Right cardiac atrium (tissue), 5 donors: Measurements from ENCODE around the gene NT5C1B. TPM values are rescaled to one million over a fixed set of nuclear protein-coding genes. Genes with fewer than 3 reads are reported as not detected.

Source experiments
- ATAC-seq, 2 donors: fragments of 200-7000 bp; cut with Tn5 transposase; one replicate each; pipeline versions ENCODE4 v1.8.0 to v1.9.1; 2020; ENCODE audit warnings: moderate library complexity in 2 of 2, mild to moderate bottlenecking in 1 of 2
- DNase-seq, 3 donors: peaks; one replicate each; pipeline ENCODE4 v3.0.0-alpha.2; 2020
- H3K27ac ChIP-seq: one replicate; pipeline ENCODE4 v1.5.1; 2013; ENCODE audit warnings: mild to moderate bottlenecking, low read length, control low read depth, moderate library complexity
- H3K27me3 ChIP-seq: one replicate; pipeline ENCODE4 v1.6.1; 2013; ENCODE audit not compliant: control insufficient read depth, insufficient read depth
- H3K4me1 ChIP-seq: one replicate; pipeline ENCODE4 v1.6.1; 2013; ENCODE audit warnings: low read length; ENCODE audit not compliant: control insufficient read depth, insufficient read depth
- H3K4me3 ChIP-seq: one replicate; pipeline ENCODE4 v1.5.1; 2013; ENCODE audit warnings: low read length, control low read depth
- H3K9me3 ChIP-seq: one replicate; pipeline ENCODE4 v1.6.1; 2013; ENCODE audit warnings: low read length; ENCODE audit not compliant: control insufficient read depth
- WGBS: extraction: QIAGEN DNeasy Blood & Tissue Kit; methylation state at CpG from one replicate; pipeline ENCODE4 v1.1.7; 2013; 5-methylcytosine and 5-hydroxymethylcytosine counted together
- intact Hi-C, 4 donors: fragments of 100-400 bp; cut with DNase I; formaldehyde crosslinking; loops; one replicate each; pipeline versions ENCODE4 v1.11.0 to v1.14.0; 2022 to 2023
- polyA plus RNA-seq: library from polyadenylated mRNA; stranded (reverse); fragments of 200-250 nt; gene quantifications from one replicate; pipeline ENCODE4 v1.2.3, GENCODE V29; 2013
- total RNA-seq, 4 donors: library from RNA; stranded (reverse); fragmentation: NEBNext Ultra II Directional; extraction: Animal tissue kit (Norgen Biotek cat#: 25700); gene quantifications; one replicate each; pipeline ENCODE4 v1.2.1, GENCODE V29; 2021
- donor health status: healthy with polysubstance abuse.
- donor health status: DM: no; HTN: yes; CAD: no.
- donor health status: DM: no; HTN: no; CAD: no.
- donor health status: DM: no; HTN: yes; CAD: no; lungs with severe emphysema.
- donor health status: DM: yes; HTN: yes; CAD: no.

The NT5C1B gene
- total and polyA plus RNA-seq, 5 donors = not detected

DNA sequence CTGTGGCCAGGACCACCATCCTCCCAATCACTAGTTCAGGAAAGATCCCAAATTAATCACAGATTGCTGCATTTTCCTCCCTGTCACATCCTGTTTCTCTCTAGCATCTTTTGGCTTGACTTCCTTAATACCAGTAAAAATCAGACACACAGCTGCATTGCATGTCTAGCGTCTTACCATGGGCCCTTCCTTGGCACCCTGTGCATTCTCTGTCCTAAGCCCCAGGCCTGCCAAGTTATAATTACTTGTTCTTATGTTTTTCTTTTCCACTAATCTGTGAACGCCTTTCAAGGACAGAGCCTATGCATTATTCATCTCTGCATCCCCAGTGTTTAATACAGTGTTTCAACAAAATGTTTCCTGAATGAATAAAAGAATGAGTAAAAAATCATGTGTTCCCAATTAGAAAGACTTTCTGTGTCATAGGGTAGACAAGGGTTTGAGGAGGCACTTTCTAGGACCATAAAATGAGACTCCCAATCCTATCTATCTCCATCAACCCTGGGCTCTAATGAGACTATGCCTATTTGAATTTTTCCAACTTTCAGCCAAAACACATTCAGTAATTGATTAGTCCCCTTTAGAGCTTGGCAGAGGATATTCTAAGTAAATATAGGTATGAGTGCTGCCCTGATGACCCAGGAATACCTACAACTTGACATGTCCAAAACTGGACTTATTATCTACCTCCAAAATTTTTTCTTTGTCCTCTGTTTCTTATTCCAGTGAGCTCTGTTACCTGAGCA lies 10.3 kb upstream of the NT5C1B start:
- peaks cover 6% of the 10 kb centered on the region for H3K4me1 ChIP-seq
- no peak overlapping the region for H3K4me3 ChIP-seq
- intact Hi-C loops = no loop called here
- DNase-seq (peak in 1 of 3 donors; percentile 9), ATAC-seq (peak; percentile 16 to 26)
- H3K27ac ChIP-seq = no peak overlapping the region
- no peaks in the 10 kb centered on the region for H3K9me3 ChIP-seq
- no peaks in the 10 kb centered on the region for H3K27me3 ChIP-seq
- WGBS = 41% methylated on average over 2 of the region's 2 CpGs

GRCh38 chr2:18598848-18599484 lies 9.6 kb upstream of the NT5C1B start:
- DNase-seq (peak in 1 of 3 donors; percentile 7), ATAC-seq (peak; percentile 29 to 51)
- Histone ChIP-seq H3K27ac (no peak overlapping the region), H3K9me3 (no peaks in the 10 kb centered on the region), H3K4me1 (peaks cover 6% of the 10 kb centered on the region), H3K27me3 (no peaks in the 10 kb centered on the region), H3K4me3 (no peak overlapping the region)
- 44% methylated on average over 6 of the region's 6 CpGs for WGBS
- intact Hi-C loops = no loop called here

GRCh38 chr2:18597618-18598017 lies 8.2 kb upstream of the NT5C1B start:
- Histone ChIP-seq H3K9me3 (no peaks in the 10 kb centered on the region), H3K27me3 (no peaks in the 10 kb centered on the region), H3K4me3 (no peak overlapping the region), H3K27ac (no peak overlapping the region), H3K4me1 (peaks cover 4% of the 10 kb centered on the region)
- intact Hi-C loops = no loop called here
- DNase-seq (no peak), ATAC-seq (no peak)
- WGBS = 58% methylated on average over 5 of the region's 5 CpGs

DNA sequence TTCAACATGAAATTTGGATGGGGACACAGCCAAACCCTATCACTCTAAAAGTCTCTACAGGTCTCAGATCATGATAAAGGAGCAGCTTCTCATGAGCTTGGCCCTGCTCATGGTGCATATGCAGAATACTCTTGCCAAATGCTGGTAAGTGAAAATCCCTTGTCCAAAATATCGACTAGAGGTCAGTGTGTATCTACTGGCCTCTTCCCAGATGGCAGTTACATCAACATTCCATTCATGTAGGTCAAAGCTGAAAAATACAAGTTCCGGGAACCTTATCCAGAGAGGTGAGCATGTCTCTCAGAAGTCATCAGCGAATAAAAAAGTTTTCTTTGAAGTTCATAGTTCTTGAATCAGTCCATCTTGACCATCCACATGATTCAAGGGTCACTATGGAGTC lies 7.6 kb upstream of the NT5C1B start:
- intact Hi-C loops = no loop called here
- no peak overlapping the region for H3K4me3 ChIP-seq
- no peak overlapping the region for H3K27ac ChIP-seq
- DNase-seq (no peak), ATAC-seq (no peak)
- H3K27me3 ChIP-seq = no peaks in the 10 kb centered on the region
- 66% methylated on average over 3 of the region's 3 CpGs for WGBS
- no peaks in the 10 kb centered on the region for H3K9me3 ChIP-seq
- H3K4me1 ChIP-seq = peaks cover 4% of the 10 kb centered on the region

GRCh38 chr2:18593496-18593895 lies 4.1 kb upstream of the NT5C1B start:
- peaks cover 3% of the 10 kb centered on the region for H3K4me1 ChIP-seq
- no peaks in the 10 kb centered on the region for H3K9me3 ChIP-seq
- intact Hi-C loops = no loop called here
- no peak overlapping the region for H3K4me3 ChIP-seq
- H3K27me3 ChIP-seq = no peaks in the 10 kb centered on the region
- no peak for ATAC-seq
- no peak for DNase-seq
- 90% methylated on average over 1 of the region's 1 CpG for WGBS
- H3K27ac ChIP-seq = no peak overlapping the region

DNA sequence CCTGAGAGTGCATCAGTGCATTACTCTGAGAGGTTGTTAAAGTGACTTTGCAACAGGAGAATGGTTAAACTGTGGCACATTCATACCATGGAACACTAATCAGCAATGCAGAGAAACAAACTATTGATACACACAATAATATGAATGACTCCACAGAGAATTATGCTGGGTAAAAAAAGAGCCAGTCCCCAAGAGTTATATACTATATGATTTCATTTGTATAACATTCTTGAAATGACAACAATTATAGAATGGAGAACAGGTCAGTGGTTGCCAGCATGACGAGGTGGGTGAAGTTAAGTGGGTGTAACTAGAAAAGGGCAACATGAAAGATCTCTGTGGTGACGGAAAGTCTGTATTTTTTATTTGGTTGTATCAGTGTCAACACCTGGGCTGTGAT lies 3.0 kb upstream of the NT5C1B start:
- Histone ChIP-seq H3K27me3 (no peaks in the 10 kb centered on the region), H3K4me3 (no peak overlapping the region), H3K27ac (no peak overlapping the region), H3K9me3 (no peaks in the 10 kb centered on the region), H3K4me1 (peaks cover 3% of the 10 kb centered on the region)
- ATAC-seq (no peak), DNase-seq (no peak)
- intact Hi-C loops = no loop called here
- WGBS = 78% methylated on average over 2 of the region's 2 CpGs

DNA sequence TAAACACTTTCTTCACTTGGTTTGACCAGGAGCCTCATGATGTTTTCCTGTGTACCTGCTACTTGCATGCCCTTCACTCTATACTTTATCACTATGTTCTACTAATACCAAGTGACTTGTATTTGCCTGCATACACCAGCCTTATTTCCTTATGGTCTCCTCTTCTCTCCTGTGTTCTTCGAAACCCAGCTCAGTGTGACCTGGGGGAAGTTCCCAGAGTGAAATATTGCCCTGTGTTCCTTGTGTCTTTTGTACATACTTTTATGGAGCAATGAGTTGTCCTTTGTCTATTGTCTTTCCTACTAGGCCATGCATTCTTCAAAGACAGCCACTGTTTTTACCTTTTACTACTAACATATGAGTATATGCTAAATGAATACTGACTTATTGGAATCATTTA lies 567 bp downstream of the NT5C1B start:
- Histone ChIP-seq H3K4me1 (no peaks in the 10 kb centered on the region), H3K27ac (no peak overlapping the region), H3K4me3 (no peak overlapping the region), H3K9me3 (no peaks in the 10 kb centered on the region), H3K27me3 (no peaks in the 10 kb centered on the region)
- 95% methylated on average over 1 of the region's 1 CpG for WGBS
- ATAC-seq = no peak
- DNase-seq = no peak
- intact Hi-C loops = no loop called here

GRCh38 chr2:18588049-18588448 lies 1.3 kb downstream of the NT5C1B start:
- Histone ChIP-seq H3K27me3 (no peaks in the 10 kb centered on the region), H3K4me1 (no peaks in the 10 kb centered on the region), H3K4me3 (no peak overlapping the region), H3K27ac (no peak overlapping the region), H3K9me3 (no peaks in the 10 kb centered on the region)
- ATAC-seq = no peak
- 90% methylated on average over 1 of the region's 1 CpG for WGBS
- no peak for DNase-seq
- intact Hi-C loops = no loop called here

- WGBS = 93% methylated on average over 3 of the region's 3 CpGs
- Histone ChIP-seq H3K4me3 (no peak overlapping the region), H3K27me3 (no peaks in the 10 kb centered on the region), H3K27ac (no peak overlapping the region), H3K4me1 (no peaks in the 10 kb centered on the region), H3K9me3 (no peaks in the 10 kb centered on the region)
- ATAC-seq (no peak), DNase-seq (no peak)
- intact Hi-C loops = no loop called here
Observed at GRCh38 chr2:18585526-18585925, 3.8 kb downstream of the NT5C1B start.

GRCh38 chr2:18584608-18584954 lies 4.8 kb downstream of the NT5C1B start:
- intact Hi-C loops = no loop called here
- H3K27me3 ChIP-seq = no peaks in the 10 kb centered on the region
- H3K4me1 ChIP-seq = no peaks in the 10 kb centered on the region
- peak; percentile 10 to 64 (median 50) for DNase-seq
- no peak for ATAC-seq
- H3K4me3 ChIP-seq = no peak overlapping the region
- WGBS = 81% methylated on average over 32 of the region's 32 CpGs
- no peak overlapping the region for H3K27ac ChIP-seq
- no peaks in the 10 kb centered on the region for H3K9me3 ChIP-seq

DNA sequence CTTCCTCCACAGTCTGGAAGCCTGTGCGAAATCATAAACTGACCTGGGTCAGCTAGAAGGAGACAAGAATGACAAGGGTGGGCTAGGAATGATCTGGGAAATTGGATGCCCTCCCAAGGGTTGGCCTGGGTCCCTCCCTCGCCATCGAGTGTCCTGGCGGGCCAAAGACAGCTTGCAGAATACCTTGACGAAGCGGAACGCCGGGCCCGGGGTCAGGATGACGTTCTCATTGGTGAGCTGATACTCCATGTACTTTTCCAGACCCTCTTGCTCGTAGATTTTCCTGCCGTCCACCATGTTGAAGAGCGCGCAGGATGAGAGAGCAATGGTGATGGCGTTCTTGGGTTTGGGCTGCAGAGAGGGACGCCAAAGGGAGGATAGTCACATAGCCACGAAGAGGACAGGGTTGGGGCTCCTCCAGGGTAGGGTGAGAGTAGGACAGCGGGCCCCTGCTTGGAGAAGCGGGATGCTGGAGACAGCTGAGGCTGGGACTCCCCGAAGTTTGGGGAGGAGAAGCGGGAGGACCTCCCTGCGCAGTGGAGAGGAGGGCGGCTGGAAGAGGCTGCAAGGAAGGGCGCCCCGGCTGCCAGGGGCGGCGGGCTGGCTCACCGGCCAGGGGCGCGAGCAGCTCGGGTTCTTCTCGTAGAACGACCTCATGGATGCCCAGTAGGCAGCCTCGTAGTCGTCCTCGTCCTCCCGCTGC lies 5.3 kb downstream of the NT5C1B start:
- Histone ChIP-seq H3K27ac (no peak overlapping the region), H3K9me3 (no peaks in the 10 kb centered on the region), H3K4me3 (no peak overlapping the region), H3K27me3 (no peaks in the 10 kb centered on the region), H3K4me1 (no peaks in the 10 kb centered on the region)
- no peak for ATAC-seq
- peak in 1 of 3 donors; percentile 40 for DNase-seq
- intact Hi-C loops = no loop called here
- 90% methylated on average over 37 of the region's 37 CpGs for WGBS
